AG04450 (cell line): ENCODE results near the gene TMEM88. TPM values are rescaled to one million over a fixed set of nuclear protein-coding genes. Genes with fewer than 3 reads are reported as not detected.
A peak's percentile ranks its signal among the peaks of the same experiment; 100 is the strongest.

ENCODE experiments used
- CTCF ChIA-PET: fragments of 300-600, 350-600 bp; formaldehyde crosslinking; extraction: SDS; loops from one replicate; lab custom pipeline; 2022; ENCODE audit warnings: antibody characterized with exemption, inconsistent platforms; lab: Charles Lee
- POLR2A ChIA-PET: fragments of 350-600 bp; formaldehyde crosslinking; extraction: SDS; loops from one replicate; lab custom pipeline; 2021; ENCODE audit warnings: antibody characterized with exemption, inconsistent platforms; lab: Yijun Ruan, JAX
- DNase-seq: peaks from one replicate; pipeline ENCODE4 v3.0.0-alpha.2; 2011; ENCODE audit warnings: low read depth, low spot score
- H3K27ac ChIP-seq: one replicate; pipeline ENCODE4 v1.5.1; 2012; ENCODE audit warnings: low read depth, low read length, control low read depth
- H3K27me3 ChIP-seq: one replicate; pipeline ENCODE4 v1.6.0; 2012; ENCODE audit warnings: low read length; ENCODE audit not compliant: control insufficient read depth, insufficient read depth
- H3K4me3 ChIP-seq: 2 replicates; pipeline ENCODE4 v1.5.1; 2011; ENCODE audit warnings: mild to moderate bottlenecking, low read depth, low read length, control low read depth
- H3K9me3 ChIP-seq: 2 replicates; pipeline ENCODE4 v1.5.1; 2012; ENCODE audit warnings: low read length; ENCODE audit not compliant: control insufficient read depth, insufficient read depth
- CTCF ChIP-seq: IDR thresholded peaks from 2 replicates; pipeline ENCODE4 v1.5.1; 2011; ENCODE audit warnings: low read depth, low read length, control low read depth, inconsistent platforms
- polyA plus RNA-seq: library from polyadenylated mRNA; depleted of rRNA; stranded (reverse); fragments of >200 nt; gene quantifications from 2 replicates; pipeline ENCODE4 v1.2.3, GENCODE V29; 2011

Gene TMEM88
- polyA plus RNA-seq, 1 experiment, result 0.29 TPM

- Histone ChIP-seq H3K4me3 (peak overlapping the region; percentile 79), H3K27ac (peak overlapping the region; percentile 94), H3K27me3 (no peaks in the 10 kb centered on the region), H3K9me3 (no peaks in the 10 kb centered on the region; the same call in 1 of the 2 replicates)
- DNase-seq, result no peak
- ChIA-PET POLR2A (no interaction called here), CTCF (no interaction called here)
- TF ChIP-seq CTCF, result peak; percentile 7; the same call in 1 of the 2 replicates
Observed at GRCh38 chr17:7887038-7887481, 32.2 kb downstream of the TMEM88 start.

- no peak for TF ChIP-seq CTCF
- CTCF ChIA-PET, result no interaction called here
- Histone ChIP-seq H3K27me3 (no peaks in the 10 kb centered on the region), H3K4me3 (peak overlapping the region; percentile 79), H3K27ac (peak overlapping the region; percentile 77), H3K9me3 (no peaks in the 10 kb centered on the region; the same call in 1 of the 2 replicates)
- POLR2A ChIA-PET, result no interaction called here
- DNase-seq, result peak; percentile 96
Observed at GRCh38 chr17:7887482-7888183, 32.8 kb downstream of the TMEM88 start.

GRCh38 chr17:7888184-7888920 is 33.5 kb downstream of the TMEM88 start, which contains the start of gene CHD3:
CHD3 (plus strand) TSS chr17:7888789; CDS start chr17:7889001, 212 bp downstream.
- no peak for DNase-seq
- H3K27ac ChIP-seq, result peak within 1 kb of the TSS; percentile 77
- no peaks in the 10 kb centered on the region; the same call in 1 of the 2 replicates for H3K9me3 ChIP-seq
- TF ChIP-seq CTCF, result no peak
- ChIA-PET POLR2A (interaction anchor here (0.7 to 1.3 kb wide), 2 partner anchors 9 to 31 kb away, joined by 3 to 4 read pairs; partner anchors contain the start of gene NAA38), CTCF (interaction anchor here (0.9 kb wide), 1 partner anchor 10 kb away, joined by 3 read pairs; no protein-coding TSS in a partner anchor)
- no peaks in the 10 kb centered on the region for H3K27me3 ChIP-seq
- H3K4me3 ChIP-seq, result peak within 1 kb of the TSS; percentile 66

- ChIA-PET POLR2A (interaction anchor here (0.7 to 1.3 kb wide), 3 partner anchors 8 to 32 kb away, joined by 3 to 9 read pairs (median 4); partner anchors contain the start of gene NAA38), CTCF (interaction anchor here (0.9 kb wide), 1 partner anchor 9 kb away, joined by 3 read pairs; no protein-coding TSS in a partner anchor)
- Histone ChIP-seq H3K9me3 (no peaks in the 10 kb centered on the region; the same call in 1 of the 2 replicates), H3K4me3 (peak overlapping the region; percentile 66), H3K27ac (peak overlapping the region; percentile 77), H3K27me3 (no peaks in the 10 kb centered on the region)
- DNase-seq, result peak; percentile 67
- peak; percentile 48 for TF ChIP-seq CTCF
Observed at GRCh38 chr17:7889166-7889955, 34.5 kb downstream of the TMEM88 start.
